ENCODE measurements around the gene SUCLA2.

DNA sequence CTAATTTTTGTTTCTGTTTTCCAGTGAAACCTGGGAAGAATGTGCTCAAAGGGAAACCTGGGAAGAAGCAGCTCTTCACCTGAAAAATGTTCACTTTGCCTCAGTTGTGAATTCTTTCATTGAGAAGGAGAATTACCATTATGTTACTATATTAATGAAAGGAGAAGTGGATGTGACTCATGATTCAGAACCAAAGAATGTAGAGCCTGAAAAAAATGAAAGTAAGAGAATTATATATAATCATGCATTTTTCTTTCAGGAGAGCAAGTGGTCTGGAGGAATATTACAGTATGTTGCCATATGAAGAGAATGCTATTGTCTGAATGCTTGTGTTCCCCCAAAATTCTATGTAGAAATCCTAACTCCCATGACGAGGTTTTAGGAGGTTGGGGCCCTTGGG is 39.8 kb upstream of the SUCLA2 start:
- TF ChIP-seq, protein P1, sequence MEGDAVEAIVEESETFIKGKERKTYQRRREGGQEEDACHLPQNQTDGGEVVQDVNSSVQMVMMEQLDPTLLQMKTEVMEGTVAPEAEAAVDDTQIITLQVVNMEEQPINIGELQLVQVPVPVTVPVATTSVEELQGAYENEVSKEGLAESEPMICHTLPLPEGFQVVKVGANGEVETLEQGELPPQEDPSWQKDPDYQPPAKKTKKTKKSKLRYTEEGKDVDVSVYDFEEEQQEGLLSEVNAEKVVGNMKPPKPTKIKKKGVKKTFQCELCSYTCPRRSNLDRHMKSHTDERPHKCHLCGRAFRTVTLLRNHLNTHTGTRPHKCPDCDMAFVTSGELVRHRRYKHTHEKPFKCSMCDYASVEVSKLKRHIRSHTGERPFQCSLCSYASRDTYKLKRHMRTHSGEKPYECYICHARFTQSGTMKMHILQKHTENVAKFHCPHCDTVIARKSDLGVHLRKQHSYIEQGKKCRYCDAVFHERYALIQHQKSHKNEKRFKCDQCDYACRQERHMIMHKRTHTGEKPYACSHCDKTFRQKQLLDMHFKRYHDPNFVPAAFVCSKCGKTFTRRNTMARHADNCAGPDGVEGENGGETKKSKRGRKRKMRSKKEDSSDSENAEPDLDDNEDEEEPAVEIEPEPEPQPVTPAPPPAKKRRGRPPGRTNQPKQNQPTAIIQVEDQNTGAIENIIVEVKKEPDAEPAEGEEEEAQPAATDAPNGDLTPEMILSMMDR (conservative IDR thresholded peaks at IDR 0.05; ENCODE audit: low read length) = no peak
- no peak for TF ChIP-seq EZH2phosphoT487 (IDR thresholded peaks at IDR 0.05; ENCODE audit: borderline replicate concordance)

Data from Loucy (cell line).